ENCODE data around the gene PCGF6.
"Not testable (repeated sequence)": the region's sequence is repeated elsewhere in the genome, so short reads cannot be mapped to it uniquely, and the experiment has no call there.

The PCGF6 gene

GRCh38 chr10:103355906-103356599 lies 5.1 kb upstream of the PCGF6 start:
- in situ Hi-C loops (cut with HindIII; ENCODE audit: low pct_unique_long_range_greater_than_20kb, low sequenced_read_pairs) = no loop called here
- TF ChIP-seq JUND (IDR thresholded peaks at IDR 0.05; ENCODE audit: low read depth) = no peak
- DNase-seq (ENCODE audit: low read depth in 1 of 2, low spot score in 1 of 2) = no peak

DNA sequence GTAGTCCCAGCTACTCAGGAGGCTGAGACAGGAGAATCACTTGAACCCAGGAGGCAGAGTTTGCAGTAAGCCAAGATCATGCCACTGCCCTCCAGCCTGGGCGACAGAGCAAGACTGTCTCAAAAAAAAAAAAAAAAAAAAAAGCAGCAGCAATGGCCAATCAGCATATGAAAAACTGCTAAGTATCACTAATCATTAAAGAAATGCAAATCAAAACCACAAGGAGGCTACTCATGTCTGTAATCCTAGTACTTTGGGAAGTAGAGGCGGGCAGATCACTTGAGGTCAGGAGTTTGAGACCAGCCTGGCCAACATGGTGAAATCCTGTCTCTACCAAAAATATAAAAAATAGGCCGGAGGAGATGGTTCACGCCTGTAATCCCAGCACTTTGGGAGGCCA lies 3.6 kb upstream of the PCGF6 start:
- in situ Hi-C loops (cut with HindIII; ENCODE audit: low pct_unique_long_range_greater_than_20kb, low sequenced_read_pairs); DNase-seq (ENCODE audit: low read depth in 1 of 2, low spot score in 1 of 2): not testable (repeated sequence)

DNA sequence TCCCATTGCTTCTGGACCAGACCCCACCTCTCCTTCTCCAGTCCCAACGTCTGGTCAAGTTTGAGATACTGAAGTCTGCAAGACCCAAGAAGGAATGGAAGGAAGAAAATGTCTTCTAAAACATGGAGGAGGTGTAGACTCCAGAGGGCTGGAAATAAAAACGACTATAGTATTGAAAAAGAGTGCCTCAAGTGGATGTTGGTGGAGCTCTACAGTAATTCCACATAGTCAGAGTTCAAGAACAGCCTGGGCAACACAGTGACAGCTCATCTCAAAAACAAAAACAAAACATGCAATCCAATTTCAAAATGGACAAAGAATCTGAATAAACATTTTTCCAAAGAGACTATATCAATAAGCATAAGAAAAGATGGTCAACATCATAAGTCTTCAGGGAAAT lies 2.3 kb upstream of the PCGF6 start:
- DNase-seq (ENCODE audit: low read depth in 1 of 2, low spot score in 1 of 2) = peak in 1 of 2 experiments; percentile 6
- TF ChIP-seq JUND (IDR thresholded peaks at IDR 0.05; ENCODE audit: low read depth) = no peak
- in situ Hi-C loops (cut with HindIII; ENCODE audit: low pct_unique_long_range_greater_than_20kb, low sequenced_read_pairs) = no loop called here

DNA sequence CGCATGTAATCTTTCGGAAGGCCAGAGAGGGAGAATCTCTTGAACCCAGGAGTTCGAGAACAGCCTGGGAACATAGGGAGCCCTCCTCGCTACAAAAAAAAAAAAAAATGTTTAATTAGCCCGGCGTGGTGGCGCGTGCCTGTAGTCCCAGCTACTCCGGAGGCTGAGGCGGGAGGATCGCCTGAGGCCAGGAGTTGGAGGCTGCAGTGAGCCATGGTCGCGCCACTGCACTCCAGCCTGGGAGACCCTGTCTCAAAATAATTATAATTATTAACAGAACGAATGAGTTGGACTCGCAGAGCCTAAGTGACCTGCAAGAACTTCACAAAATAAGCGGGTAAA lies 794 bp downstream of the PCGF6 start:
- no peak for TF ChIP-seq JUND (IDR thresholded peaks at IDR 0.05; ENCODE audit: low read depth)
- in situ Hi-C loops (cut with HindIII; ENCODE audit: low pct_unique_long_range_greater_than_20kb, low sequenced_read_pairs) = no loop called here

DNA sequence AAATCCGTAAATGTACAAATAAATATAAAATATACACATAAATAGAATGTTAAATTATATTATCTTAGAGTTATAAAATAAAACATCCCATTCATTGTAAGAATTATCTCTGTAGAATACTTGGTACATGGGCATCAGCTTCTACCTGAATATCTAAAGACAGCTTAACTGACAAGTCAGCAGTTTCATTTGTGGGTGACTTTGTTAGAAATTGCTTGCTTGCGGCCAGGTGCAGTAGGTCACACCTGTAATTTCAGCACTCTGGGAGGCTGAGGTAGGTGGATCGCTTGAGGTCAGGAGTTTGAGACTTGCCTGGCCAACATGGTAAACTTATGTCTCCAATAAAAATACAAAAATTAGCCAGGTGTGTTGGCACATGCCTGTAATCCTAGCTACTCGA lies 14.6 kb downstream of the PCGF6 start:
- DNase-seq (ENCODE audit: low read depth in 1 of 2, low spot score in 1 of 2) = no peak
- in situ Hi-C loops (cut with HindIII; ENCODE audit: low pct_unique_long_range_greater_than_20kb, low sequenced_read_pairs) = no loop called here
- TF ChIP-seq JUND (IDR thresholded peaks at IDR 0.05; ENCODE audit: low read depth) = no peak

More for the DNA sequence above, 794 bp downstream of the PCGF6 start:
- no peak for DNase-seq (ENCODE audit: low read depth in 1 of 2, low spot score in 1 of 2)

GRCh38 chr10:103334567-103334966 lies 16.4 kb downstream of the PCGF6 start:
- in situ Hi-C loops (cut with HindIII; ENCODE audit: low pct_unique_long_range_greater_than_20kb, low sequenced_read_pairs) = no loop called here
- no peak for DNase-seq (ENCODE audit: low read depth in 1 of 2, low spot score in 1 of 2)

GRCh38 chr10:103333934-103334520 lies 16.9 kb downstream of the PCGF6 start:
- no peak for TF ChIP-seq JUND (IDR thresholded peaks at IDR 0.05; ENCODE audit: low read depth)
- in situ Hi-C loops (cut with HindIII; ENCODE audit: low pct_unique_long_range_greater_than_20kb, low sequenced_read_pairs) = no loop called here
- DNase-seq (ENCODE audit: low read depth in 1 of 2, low spot score in 1 of 2) = peak; percentile 7 to 18

More at GRCh38 chr10:103334567-103334966, 16.4 kb downstream of the PCGF6 start:
- no peak for TF ChIP-seq JUND (IDR thresholded peaks at IDR 0.05; ENCODE audit: low read depth)

DNA sequence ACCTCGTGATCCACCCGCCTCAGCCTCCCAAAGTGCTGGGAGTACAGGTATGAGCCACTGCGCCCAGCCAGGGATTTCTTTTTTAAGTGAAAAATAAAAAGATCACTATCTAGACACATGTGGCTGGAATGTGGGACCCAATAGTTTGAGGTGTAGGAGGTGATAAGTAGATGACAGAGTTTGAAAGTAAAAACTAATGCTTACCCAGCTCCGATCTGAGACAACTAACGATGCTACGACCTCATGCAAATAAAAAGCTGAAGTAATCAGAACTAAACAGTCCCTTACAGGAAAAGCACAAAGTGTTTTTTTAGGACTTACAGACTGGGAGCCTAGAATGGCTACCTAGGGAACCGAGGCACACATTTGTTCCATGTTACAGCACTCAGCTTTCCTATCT lies 23.0 kb downstream of the PCGF6 start:
- no peak for DNase-seq (ENCODE audit: low read depth in 1 of 2, low spot score in 1 of 2)
- in situ Hi-C loops (cut with HindIII; ENCODE audit: low pct_unique_long_range_greater_than_20kb, low sequenced_read_pairs) = no loop called here
- TF ChIP-seq JUND (IDR thresholded peaks at IDR 0.05; ENCODE audit: low read depth) = no peak

DNA sequence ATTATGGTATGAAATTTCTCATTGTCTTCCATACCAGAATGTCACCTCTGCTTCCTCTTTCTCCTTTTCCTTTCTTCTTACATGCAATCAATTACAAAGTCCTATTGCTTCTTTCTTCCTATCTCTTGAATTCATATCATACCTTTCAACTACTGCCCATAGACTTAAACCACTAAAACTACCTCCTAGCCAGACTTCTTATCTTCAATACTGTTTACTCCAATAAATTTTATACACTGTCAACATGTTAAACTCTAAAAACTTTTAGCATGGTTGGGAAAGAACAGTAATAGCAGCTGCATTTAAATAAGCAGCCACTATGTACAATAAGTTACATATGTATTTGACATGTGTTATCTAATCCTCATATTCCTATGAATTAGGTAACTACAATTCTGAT lies 34.9 kb downstream of the PCGF6 start:
- in situ Hi-C loops (cut with HindIII; ENCODE audit: low pct_unique_long_range_greater_than_20kb, low sequenced_read_pairs) = no loop called here
- no peak for TF ChIP-seq JUND (IDR thresholded peaks at IDR 0.05; ENCODE audit: low read depth)
- DNase-seq (ENCODE audit: low read depth in 1 of 2, low spot score in 1 of 2) = no peak

DNA sequence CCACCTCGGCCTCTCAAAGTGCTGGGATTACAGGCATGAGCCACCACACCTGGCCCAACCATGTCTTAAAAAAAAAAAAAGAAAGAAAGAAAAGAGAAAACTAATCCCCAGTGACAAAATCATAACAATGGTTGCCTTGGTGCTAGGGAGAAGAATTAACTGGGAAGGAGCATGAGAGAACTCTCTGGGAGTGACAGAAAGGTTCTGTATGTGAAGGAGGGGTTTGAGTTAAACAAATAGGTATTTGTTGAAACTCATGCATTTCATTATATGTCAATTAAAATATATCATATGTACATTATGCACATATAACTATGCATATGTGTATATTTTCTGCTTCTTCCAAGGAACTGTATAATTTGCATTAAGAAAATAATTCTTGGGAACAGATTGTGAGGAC lies 40.7 kb downstream of the PCGF6 start:
- TF ChIP-seq JUND (IDR thresholded peaks at IDR 0.05; ENCODE audit: low read depth) = no peak
- in situ Hi-C loops (cut with HindIII; ENCODE audit: low pct_unique_long_range_greater_than_20kb, low sequenced_read_pairs) = no loop called here
- DNase-seq (ENCODE audit: low read depth in 1 of 2, low spot score in 1 of 2) = no peak

DNA sequence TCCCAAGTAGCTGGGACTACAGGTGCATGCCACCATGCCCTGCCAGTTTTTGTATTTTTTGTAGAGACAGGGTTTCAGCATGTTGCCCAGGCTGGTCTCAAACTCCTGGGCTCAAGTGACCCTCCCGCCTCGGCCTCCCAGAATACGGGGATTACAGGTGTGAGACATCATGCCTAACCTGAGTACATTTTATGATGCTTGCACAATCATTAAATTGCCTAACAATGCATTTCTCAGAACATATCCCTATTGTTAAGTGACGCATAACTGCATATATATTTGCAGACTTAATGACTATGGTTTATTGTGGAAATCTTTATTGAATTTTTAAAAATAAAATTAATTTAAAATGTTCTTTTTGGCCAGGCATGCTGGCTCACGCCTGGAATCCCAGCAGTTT lies 43.3 kb downstream of the PCGF6 start:
- no peak for DNase-seq (ENCODE audit: low read depth in 1 of 2, low spot score in 1 of 2)
- no peak for TF ChIP-seq JUND (IDR thresholded peaks at IDR 0.05; ENCODE audit: low read depth)
- in situ Hi-C loops (cut with HindIII; ENCODE audit: low pct_unique_long_range_greater_than_20kb, low sequenced_read_pairs) = no loop called here

DNA sequence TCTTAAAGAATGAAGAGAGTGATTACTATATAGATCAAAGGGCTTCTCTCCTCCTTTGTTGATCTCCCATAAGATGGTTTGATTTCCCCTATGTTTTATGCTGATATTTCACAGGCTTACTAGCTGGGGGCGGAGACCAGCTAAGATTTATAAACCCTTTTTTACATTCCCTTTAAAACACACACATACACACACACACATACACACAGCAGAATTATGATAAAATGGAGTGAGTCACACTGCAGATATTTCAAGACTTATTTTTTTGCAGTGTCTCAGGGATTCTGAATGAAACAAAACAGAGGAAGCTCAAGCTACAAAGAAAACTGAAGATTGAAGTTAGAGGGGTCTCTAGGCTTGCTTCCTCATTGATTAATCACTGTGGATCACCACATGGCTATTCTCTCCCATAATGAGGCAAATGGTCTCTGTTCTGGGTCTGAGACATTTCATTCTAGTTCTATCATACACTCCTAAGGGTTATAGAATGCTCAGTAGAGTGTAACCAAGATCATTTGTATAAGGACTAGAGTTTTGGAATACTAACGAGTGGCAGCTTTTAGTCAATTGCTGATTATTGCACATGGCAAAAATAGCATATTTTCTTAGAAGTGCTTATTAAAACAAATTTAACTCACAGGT lies 55.4 kb downstream of the PCGF6 start:
- in situ Hi-C loops (cut with HindIII; ENCODE audit: low pct_unique_long_range_greater_than_20kb, low sequenced_read_pairs) = no loop called here
- DNase-seq (ENCODE audit: low read depth in 1 of 2, low spot score in 1 of 2) = no peak
- no peak for TF ChIP-seq JUND (IDR thresholded peaks at IDR 0.05; ENCODE audit: low read depth)

DNA sequence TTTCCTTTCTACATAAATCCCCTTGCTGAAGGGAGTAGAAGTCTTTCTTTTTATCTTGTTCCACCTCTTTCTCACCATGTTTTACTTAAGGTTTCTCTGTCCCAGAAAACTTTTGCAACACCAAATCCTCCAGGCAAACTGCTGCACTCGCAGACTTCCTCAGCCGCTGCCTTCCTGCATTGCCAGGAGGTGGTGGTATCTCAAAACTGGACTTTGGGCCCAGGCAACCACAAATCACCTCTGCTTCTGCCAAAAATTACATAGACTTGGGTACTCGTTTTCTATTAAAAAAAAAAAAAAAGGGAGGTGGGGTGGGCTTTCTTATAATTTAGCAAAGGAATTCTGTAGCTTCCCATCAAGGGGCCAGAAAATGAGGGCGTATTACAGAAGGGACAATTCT lies 59.4 kb downstream of the PCGF6 start:
- TF ChIP-seq JUND (IDR thresholded peaks at IDR 0.05; ENCODE audit: low read depth) = no peak
- in situ Hi-C loops (cut with HindIII; ENCODE audit: low pct_unique_long_range_greater_than_20kb, low sequenced_read_pairs) = no loop called here
- DNase-seq (ENCODE audit: low read depth in 1 of 2, low spot score in 1 of 2) = no peak

Data from T47D (cell line).